Ovary (tissue), 3 donors: Measurements from ENCODE around the gene AMOTL2.

Source experiments
- CTCF ChIP-seq, 3 donors: fragments of 450-650 bp in 2 of 3; fragments of 200-600 bp in 1 of 3; IDR thresholded peaks; one replicate each; pipeline versions ENCODE4 v1.5.1 to v1.8.0; 2016 to 2022; ENCODE audit warnings: antibody characterized with exemption in 3 of 3, mild to moderate bottlenecking in 1 of 3
- POLR2A ChIP-seq: fragments of 450-650 bp; IDR thresholded peaks from one replicate; pipeline ENCODE4 v1.6.1; 2017; ENCODE audit warnings: antibody characterized with exemption, mild to moderate bottlenecking, moderate library complexity
- donor health status: DM: no; HTN: no; CAD: no.

GRCh38 chr3:134340982-134341365 is 33.3 kb downstream of the AMOTL2 start:
- TF ChIP-seq CTCF (IDR thresholded peaks at IDR 0.05) = no peak
- no peak for TF ChIP-seq POLR2A
